Measurements from ENCODE around the gene CACNG3. TPM values are rescaled to one million over a fixed set of nuclear protein-coding genes. Genes with fewer than 3 reads are reported as not detected.

Gene CACNG3
- total and polyA plus RNA-seq, 8 donors = not detected

- no peak overlapping the region for H3K27ac ChIP-seq
- WGBS, 5 donors = 63 to 71% (median 64%) methylated on average over 8 of the region's 8 CpGs
- H3K36me3 ChIP-seq = no peaks in the 10 kb centered on the region
- H3K4me3 ChIP-seq = no peak overlapping the region
- peaks cover 0 to 9% (median 0%) of the 10 kb centered on the region in 3 donors for H3K27me3 ChIP-seq
- TF ChIP-seq POLR2AphosphoS5 (IDR thresholded peaks at IDR 0.05) (no peak), POLR2A (IDR thresholded peaks at IDR 0.05) (no peak), EP300 (IDR thresholded peaks at IDR 0.05) (no peak)
- TF ChIP-seq, protein P1, sequence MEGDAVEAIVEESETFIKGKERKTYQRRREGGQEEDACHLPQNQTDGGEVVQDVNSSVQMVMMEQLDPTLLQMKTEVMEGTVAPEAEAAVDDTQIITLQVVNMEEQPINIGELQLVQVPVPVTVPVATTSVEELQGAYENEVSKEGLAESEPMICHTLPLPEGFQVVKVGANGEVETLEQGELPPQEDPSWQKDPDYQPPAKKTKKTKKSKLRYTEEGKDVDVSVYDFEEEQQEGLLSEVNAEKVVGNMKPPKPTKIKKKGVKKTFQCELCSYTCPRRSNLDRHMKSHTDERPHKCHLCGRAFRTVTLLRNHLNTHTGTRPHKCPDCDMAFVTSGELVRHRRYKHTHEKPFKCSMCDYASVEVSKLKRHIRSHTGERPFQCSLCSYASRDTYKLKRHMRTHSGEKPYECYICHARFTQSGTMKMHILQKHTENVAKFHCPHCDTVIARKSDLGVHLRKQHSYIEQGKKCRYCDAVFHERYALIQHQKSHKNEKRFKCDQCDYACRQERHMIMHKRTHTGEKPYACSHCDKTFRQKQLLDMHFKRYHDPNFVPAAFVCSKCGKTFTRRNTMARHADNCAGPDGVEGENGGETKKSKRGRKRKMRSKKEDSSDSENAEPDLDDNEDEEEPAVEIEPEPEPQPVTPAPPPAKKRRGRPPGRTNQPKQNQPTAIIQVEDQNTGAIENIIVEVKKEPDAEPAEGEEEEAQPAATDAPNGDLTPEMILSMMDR (IDR thresholded peaks at IDR 0.05) = no peak
- H3K4me1 ChIP-seq = no peaks in the 10 kb centered on the region
- intact Hi-C loops (cut with DNase I; ENCODE audit: low total_unique reads) = no loop called here
- no peaks in the 10 kb centered on the region for H3K9me3 ChIP-seq
- DNase-seq = no peak
These were observed 93.2 kb downstream of the CACNG3 start for GRCh38 chr16:24349320-24349719.

DNA sequence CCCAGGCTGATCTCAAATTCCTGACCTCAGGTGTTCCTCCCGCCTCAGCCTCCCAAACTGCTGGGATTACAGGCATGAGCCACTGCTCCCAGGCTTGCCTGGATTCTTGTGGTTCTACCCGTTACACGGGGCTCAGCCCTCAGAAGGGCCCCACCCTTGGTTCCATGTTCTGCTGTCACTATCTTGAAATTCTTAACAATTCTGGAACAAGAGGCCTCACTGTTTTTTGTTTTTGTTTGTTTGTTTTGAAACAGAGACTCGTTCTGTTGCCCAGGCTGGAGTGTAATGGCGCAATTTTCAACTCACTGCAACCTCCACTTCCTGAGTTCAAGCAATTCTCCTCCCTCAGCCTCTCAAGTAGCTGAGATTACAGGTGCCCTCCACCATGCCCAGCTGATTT, 96.6 kb downstream of the CACNG3 start:
- TF ChIP-seq EP300 (IDR thresholded peaks at IDR 0.05) (no peak), POLR2A (IDR thresholded peaks at IDR 0.05) (no peak)
- H3K4me3 ChIP-seq = no peak overlapping the region
- H3K36me3 ChIP-seq = no peaks in the 10 kb centered on the region
- H3K4me1 ChIP-seq = no peaks in the 10 kb centered on the region
- no peak for DNase-seq
- no peaks in the 10 kb centered on the region for H3K9me3 ChIP-seq
- no peaks in the 10 kb centered on the region for H3K27me3 ChIP-seq
- H3K27ac ChIP-seq = no peak overlapping the region
- intact Hi-C loops (cut with DNase I; ENCODE audit: low total_unique reads) = no loop called here
- 69 to 81% (median 75%) methylated on average over 5 of the region's 5 CpGs for WGBS, 5 donors

- no peaks in the 10 kb centered on the region for H3K9me3 ChIP-seq
- H3K4me3 ChIP-seq = no peak overlapping the region
These were observed 97.5 kb downstream of the CACNG3 start for GRCh38 chr16:24353622-24354021.

GRCh38 chr16:24357511-24357910, 101.4 kb downstream of the CACNG3 start:
- H3K36me3 ChIP-seq = no peaks in the 10 kb centered on the region
- no peaks in the 10 kb centered on the region for H3K9me3 ChIP-seq
- TF ChIP-seq POLR2A (IDR thresholded peaks at IDR 0.05) (no peak), POLR2AphosphoS5 (IDR thresholded peaks at IDR 0.05) (no peak), EP300 (IDR thresholded peaks at IDR 0.05) (no peak)
- TF ChIP-seq, protein P1 (IDR thresholded peaks at IDR 0.05) = no peak
- intact Hi-C loops (cut with DNase I; ENCODE audit: low total_unique reads) = no loop called here
- DNase-seq = no peak
- H3K4me1 ChIP-seq = no peaks in the 10 kb centered on the region
- 78 to 86% (median 80%) methylated on average over 7 of the region's 7 CpGs for WGBS, 5 donors
- H3K27ac ChIP-seq = no peak overlapping the region
- no peaks in the 10 kb centered on the region for H3K27me3 ChIP-seq
- no peak overlapping the region for H3K4me3 ChIP-seq

More at GRCh38 chr16:24353622-24354021, 97.5 kb downstream of the CACNG3 start:
- DNase-seq = no peak
- Histone ChIP-seq H3K36me3 (no peaks in the 10 kb centered on the region), H3K27me3 (no peaks in the 10 kb centered on the region), H3K4me1 (no peaks in the 10 kb centered on the region), H3K27ac (no peak overlapping the region)
- intact Hi-C loops (cut with DNase I; ENCODE audit: low total_unique reads) = no loop called here
- 65 to 77% (median 73%) methylated on average over 5 of the region's 5 CpGs for whole genome bisulfite sequencing, 5 donors
- TF ChIP-seq POLR2A (IDR thresholded peaks at IDR 0.05) (no peak), EP300 (IDR thresholded peaks at IDR 0.05) (no peak)

DNA sequence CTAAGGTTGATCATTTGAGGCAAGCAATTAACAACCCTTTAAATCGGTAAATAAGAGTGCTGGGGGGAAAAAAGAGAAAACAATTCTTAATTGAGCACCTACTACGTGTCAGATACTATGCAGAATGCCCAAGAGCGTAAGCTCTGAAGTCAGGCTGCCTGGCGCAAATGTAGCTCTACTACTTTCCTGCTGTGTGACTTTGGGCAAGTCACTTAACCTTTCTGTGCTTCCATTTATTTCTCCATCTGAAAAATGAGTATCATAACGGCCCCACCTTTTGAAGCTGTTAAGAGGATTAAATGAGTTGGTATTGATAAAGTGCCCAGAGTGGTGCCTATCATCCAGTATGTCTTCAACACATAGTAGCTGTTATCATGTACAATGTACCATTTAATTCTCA, 102.0 kb downstream of the CACNG3 start:
- Histone ChIP-seq H3K4me1 (no peaks in the 10 kb centered on the region), H3K9me3 (no peaks in the 10 kb centered on the region), H3K36me3 (no peaks in the 10 kb centered on the region), H3K4me3 (no peak overlapping the region), H3K27me3 (no peaks in the 10 kb centered on the region), H3K27ac (no peak overlapping the region)
- intact Hi-C loops (cut with DNase I; ENCODE audit: low total_unique reads) = no loop called here
- 63 to 69% (median 66%) methylated on average over 5 of the region's 5 CpGs for WGBS, 5 donors
- DNase-seq = no peak
- TF ChIP-seq POLR2A (IDR thresholded peaks at IDR 0.05) = no peak
- no peak for TF ChIP-seq EP300 (IDR thresholded peaks at IDR 0.05)
- no peak for TF ChIP-seq POLR2AphosphoS5 (IDR thresholded peaks at IDR 0.05)
- TF ChIP-seq, protein P1 (IDR thresholded peaks at IDR 0.05) = no peak
